Esophagus squamous epithelium (tissue), 4 donors: ENCODE data around the gene BPIFB3.

Experiments used
- CTCF ChIP-seq, 6 experiments: fragments of 450-650 bp in 4 of 6; fragments of 200-600 bp in 2 of 6; sonication (generic) in 2 of 6; IDR thresholded peaks; one replicate each; pipeline ENCODE4 v1.5.1; 2016 to 2019; ENCODE audit warnings: antibody characterized with exemption in 6 of 6, mild to moderate bottlenecking in 4 of 6, moderate library complexity in 4 of 6
- POLR2A ChIP-seq, 4 donors: fragments of 450-650 bp; IDR thresholded peaks; one replicate each; pipeline ENCODE4 v1.6.1; 2017; ENCODE audit warnings: antibody characterized with exemption in 4 of 4, mild to moderate bottlenecking in 4 of 4, moderate library complexity in 3 of 4

DNA sequence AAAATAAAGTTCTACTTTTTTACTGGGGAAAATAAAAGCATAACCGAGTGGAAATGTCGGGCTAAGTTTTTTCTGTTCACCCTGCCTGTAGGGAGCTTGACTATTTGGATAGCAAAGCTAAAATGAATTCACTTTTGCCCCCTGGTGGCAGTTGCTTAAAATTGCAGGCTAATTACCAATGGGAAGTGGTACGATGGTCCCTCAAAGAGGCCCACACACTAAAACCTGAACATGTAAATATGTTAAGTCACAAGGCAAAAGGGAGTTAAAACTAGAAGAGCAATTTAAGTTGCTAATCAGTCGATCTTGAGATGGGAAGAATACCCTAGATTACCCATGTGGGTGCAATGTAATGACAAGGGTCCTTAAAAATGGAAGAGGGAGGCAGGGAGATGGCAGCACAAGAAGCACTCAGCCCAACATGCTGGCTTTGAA is 48.6 kb upstream of the BPIFB3 start:
- TF ChIP-seq CTCF (IDR thresholded peaks at IDR 0.05) (peak; percentile 11 to 63 (median 26)), POLR2A (IDR thresholded peaks at IDR 0.05) (no peak)
